C4-2B (cell line): ENCODE results near the gene DKK3.

Experiments used
- ZFX ChIP-seq: fragments of 450-650 bp; IDR thresholded peaks from 2 replicates; pipeline ENCODE4 v1.6.1; 2017
- TF ChIP-seq, protein P1 (sequence below): fragments of 450-650 bp; conservative IDR thresholded peaks from 2 replicates; pipeline ENCODE4 v1.5.1; 2017; ENCODE audit warnings: mild to moderate bottlenecking

DNA sequence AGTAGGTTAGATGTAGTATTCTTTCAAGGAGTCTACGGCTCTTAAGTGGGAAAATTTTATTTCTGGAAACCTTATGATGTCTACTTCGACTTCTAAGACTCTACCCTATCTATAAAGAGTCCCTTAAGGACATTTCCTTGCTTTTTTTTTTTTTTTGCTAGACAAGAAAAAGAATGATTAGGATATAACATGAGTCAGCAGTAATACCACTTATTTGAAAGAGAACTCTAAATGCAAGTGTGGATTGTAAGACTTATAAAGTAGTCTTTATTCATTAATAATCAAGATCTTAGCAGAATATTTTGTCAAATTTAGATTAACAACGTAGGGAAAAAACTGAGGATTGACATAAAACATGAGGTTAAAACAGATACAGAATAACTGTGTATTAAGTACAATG lies 71.0 kb downstream of the DKK3 start:
- TF ChIP-seq, protein P1, sequence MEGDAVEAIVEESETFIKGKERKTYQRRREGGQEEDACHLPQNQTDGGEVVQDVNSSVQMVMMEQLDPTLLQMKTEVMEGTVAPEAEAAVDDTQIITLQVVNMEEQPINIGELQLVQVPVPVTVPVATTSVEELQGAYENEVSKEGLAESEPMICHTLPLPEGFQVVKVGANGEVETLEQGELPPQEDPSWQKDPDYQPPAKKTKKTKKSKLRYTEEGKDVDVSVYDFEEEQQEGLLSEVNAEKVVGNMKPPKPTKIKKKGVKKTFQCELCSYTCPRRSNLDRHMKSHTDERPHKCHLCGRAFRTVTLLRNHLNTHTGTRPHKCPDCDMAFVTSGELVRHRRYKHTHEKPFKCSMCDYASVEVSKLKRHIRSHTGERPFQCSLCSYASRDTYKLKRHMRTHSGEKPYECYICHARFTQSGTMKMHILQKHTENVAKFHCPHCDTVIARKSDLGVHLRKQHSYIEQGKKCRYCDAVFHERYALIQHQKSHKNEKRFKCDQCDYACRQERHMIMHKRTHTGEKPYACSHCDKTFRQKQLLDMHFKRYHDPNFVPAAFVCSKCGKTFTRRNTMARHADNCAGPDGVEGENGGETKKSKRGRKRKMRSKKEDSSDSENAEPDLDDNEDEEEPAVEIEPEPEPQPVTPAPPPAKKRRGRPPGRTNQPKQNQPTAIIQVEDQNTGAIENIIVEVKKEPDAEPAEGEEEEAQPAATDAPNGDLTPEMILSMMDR = no peak
- TF ChIP-seq ZFX = no peak
